Mesodermal cell (in vitro differentiated cells): Measurements from ENCODE around the gene RPL35.

Experiments
- H3K27ac ChIP-seq: 2 replicates; pipeline ENCODE4 v1.7.0; 2013; ENCODE audit warnings: mild to moderate bottlenecking, low read depth, low read length, moderate library complexity; ENCODE audit not compliant: severe bottlenecking
- H3K36me3 ChIP-seq: 2 replicates; pipeline ENCODE4 v1.7.1; 2013; ENCODE audit warnings: mild to moderate bottlenecking, low read length, moderate library complexity; ENCODE audit not compliant: control insufficient read depth, insufficient read depth
- H3K4me1 ChIP-seq: one replicate; pipeline ENCODE4 v1.7.1; 2013; ENCODE audit warnings: mild to moderate bottlenecking, low read length; ENCODE audit not compliant: insufficient read depth, control insufficient read depth, poor library complexity, severe bottlenecking
- H3K4me3 ChIP-seq: 2 replicates; pipeline ENCODE4 v1.7.0; 2013; ENCODE audit warnings: low read length, control low read depth, mild to moderate bottlenecking; ENCODE audit not compliant: insufficient read depth, poor library complexity, severe bottlenecking; ENCODE audit errors: extremely low read depth
- H3K9me3 ChIP-seq: 2 replicates; pipeline ENCODE4 v1.7.1; 2013; ENCODE audit warnings: mild to moderate bottlenecking, low read length, moderate library complexity; ENCODE audit not compliant: control insufficient read depth
- WGBS, 2 experiments: methylation state at CpG; one replicate each; pipeline ENCODE4 v1.1.5; 2013; ENCODE audit warnings: missing lambda C conversion rate in 2 of 2; ENCODE audit not compliant: insufficient coverage in 2 of 2; 5-methylcytosine and 5-hydroxymethylcytosine counted together

Gene RPL35

DNA sequence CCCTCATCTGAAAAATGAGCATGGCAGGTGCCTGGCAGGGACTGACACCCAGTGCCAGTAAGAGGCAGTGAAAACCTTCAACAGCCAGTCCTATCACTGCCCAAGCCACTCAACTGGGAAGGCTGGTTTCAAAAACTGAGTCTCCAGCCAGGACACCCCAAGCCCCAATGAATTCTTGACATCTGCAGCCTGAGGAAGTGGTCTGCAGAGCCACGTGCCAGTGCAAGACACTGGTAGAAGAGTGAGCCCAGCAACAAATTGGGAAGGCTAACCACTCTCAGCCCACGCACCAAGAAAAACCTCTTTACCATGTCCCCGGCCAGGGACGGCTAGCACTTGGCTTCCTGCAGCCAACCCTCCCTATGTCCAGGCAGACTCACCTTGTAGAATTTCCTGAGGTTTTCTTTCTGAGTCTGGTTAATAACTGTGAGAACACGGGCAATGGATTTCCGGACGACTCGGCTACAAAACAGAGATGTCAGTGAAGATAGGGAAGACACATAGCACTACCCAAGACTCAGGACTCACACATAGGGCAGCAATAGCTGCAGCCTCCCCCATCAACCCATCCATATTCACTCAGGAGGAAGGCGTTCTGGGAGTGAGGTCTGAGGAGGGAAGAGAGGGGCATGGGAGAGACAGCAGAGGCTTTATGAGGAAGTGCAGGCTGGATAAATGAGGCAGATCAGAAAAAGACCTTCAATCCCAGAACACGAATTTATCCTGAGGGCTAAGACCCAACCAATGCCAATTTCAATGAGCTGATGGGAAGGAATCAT is 1.8 kb downstream of the RPL35 start:
- H3K4me3 ChIP-seq: peak overlapping the region; percentile 89
- peaks cover 16% of the 10 kb centered on the region for H3K4me1 ChIP-seq
- H3K9me3 ChIP-seq: no peaks in the 10 kb centered on the region
- H3K27ac ChIP-seq: no peak overlapping the region
- 57 to 87% methylated on average over 1 to 4 of the region's 10 CpGs for WGBS, 2 experiments
- peaks cover 51% of the 10 kb centered on the region for H3K36me3 ChIP-seq

DNA sequence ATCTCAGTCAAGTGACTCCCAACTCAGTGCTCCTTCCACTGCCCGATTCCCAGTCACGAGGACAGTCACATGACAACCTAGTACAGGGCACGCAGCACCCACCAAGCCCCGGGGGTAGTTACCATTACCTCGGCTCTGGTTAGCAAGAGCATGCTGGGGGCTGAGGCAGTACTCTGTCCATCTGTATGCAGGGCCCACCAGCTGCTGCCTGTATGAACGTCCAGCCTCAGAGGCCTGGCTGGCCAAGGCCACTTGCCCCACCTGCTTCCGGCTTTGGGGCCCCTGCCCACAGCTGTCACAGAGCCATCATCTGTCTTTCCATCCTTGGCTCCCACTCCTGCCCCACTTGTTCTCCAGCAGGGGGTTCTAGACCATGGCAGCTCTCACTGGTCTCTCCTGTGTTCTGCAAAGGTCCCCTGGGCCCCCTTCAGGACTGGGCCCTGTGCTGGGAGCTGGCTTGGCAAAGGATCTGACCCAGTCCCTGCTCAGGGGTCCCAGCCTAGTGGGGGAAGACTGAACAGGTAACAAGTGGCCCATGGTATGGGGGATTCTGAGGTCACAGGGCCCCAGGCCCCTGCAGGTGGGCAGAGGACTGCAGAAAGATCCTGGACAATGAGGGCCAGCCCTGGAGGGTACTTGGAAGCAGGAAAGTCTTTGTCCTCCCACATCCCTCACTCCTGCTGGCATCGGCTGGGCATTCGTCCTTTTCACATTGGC is 3.3 kb downstream of the RPL35 start:
- WGBS, 2 experiments: 95% methylated on average over 9 of the region's 9 CpGs
- H3K9me3 ChIP-seq: no peaks in the 10 kb centered on the region
- H3K36me3 ChIP-seq: peaks cover 51% of the 10 kb centered on the region
- no peak overlapping the region for H3K27ac ChIP-seq
- H3K4me1 ChIP-seq: peaks cover 16% of the 10 kb centered on the region
- H3K4me3 ChIP-seq: no peak overlapping the region

DNA sequence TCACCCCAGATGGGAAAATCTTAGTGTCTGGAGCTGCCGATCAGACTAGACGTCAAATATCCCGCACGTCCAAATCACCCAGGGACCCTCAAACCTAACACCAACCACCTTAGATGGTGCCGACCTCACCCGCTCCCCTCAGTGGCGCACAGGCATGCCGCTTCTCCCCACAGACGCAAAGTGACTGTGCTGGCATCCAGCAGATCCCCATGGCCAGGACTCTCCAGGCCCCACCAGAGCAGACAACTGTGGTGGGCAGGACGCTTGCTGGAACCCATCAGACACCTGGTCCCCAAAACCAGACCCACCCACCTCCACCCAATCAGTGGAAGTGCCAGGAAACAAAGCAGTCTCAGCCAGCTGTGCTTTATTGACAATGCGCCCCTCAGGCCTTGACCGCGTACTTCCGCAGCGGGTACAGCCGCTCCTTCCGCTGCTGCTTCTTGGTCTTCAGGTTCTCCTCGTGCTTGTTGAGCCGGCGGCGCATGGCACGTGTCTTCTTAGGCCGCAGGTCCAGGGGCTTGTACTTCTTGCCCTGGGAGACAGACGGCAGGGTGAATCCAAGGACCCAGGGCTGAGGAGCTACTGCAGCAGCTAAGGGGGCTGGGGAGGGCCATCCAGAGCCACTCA is 4.1 kb downstream of the RPL35 start:
- Histone ChIP-seq H3K36me3 (peaks cover 51% of the 10 kb centered on the region), H3K9me3 (no peaks in the 10 kb centered on the region), H3K4me3 (no peak overlapping the region), H3K27ac (no peak overlapping the region), H3K4me1 (peaks cover 17% of the 10 kb centered on the region)
- WGBS, 2 experiments: 96 to 97% methylated on average over 19 to 23 of the region's 24 CpGs

DNA sequence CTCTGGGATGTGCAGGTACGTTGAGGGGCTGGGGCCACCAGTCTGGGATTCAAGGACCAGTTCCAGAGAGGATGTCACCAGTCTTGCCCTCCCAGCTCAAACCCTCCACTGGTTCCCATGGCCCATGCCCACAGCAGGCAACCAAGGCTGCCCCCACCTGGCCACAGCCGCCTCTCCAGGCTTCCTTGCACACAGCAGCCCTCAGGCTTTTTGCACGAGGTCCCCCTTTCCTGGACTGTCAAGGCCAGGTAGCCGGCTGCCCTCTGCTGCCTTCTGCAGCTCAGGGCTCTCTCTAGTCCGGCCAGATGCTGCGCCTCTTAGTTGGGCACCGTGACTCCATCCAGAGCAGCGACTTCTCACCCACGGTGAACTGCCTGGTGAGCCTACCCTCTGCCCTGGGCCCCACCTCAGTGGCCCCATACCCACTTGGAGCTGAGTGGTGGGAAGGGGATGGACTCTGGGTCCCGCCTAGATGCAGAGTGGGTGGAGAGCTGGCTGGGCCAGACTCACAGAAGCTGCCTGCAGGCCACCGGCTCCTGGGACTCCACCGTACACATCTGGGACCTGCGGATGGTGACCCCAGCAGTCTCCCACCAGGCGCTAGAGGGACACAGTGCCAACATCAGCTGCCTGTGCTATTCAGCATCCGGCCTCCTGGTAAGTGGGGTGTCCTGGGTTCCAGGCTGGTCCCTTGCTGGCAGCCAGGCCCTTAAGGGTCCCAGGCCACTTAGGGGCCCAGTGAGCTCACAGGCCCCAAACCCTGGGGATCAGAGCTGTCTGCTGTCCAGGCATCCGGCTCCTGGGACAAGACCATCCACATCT is 5.6 kb downstream of the RPL35 start:
- WGBS, 2 experiments: 75 to 79% methylated on average over 13 to 15 of the region's 16 CpGs
- H3K4me3 ChIP-seq: no peak overlapping the region

DNA sequence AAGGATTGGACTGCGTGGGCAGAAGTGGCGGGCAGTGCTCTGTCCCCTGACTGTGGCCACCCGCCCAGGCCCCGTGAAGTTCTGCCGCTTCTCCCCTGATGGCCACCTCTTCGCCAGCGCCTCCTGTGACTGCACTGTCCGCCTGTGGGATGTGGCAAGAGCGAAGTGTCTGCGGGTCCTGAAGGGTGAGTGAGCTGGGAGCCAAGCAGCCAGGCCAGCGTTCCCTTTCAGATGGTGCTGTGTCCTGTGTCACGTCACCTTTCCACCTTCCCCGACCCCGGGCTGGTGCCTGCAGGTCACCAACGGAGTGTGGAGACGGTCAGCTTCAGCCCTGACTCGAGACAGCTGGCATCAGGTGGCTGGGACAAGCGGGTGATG is 6.2 kb downstream of the RPL35 start:
- 93 to 95% methylated on average over 15 to 18 of the region's 18 CpGs for WGBS, 2 experiments
- Histone ChIP-seq H3K4me3 (no peak overlapping the region), H3K9me3 (no peaks in the 10 kb centered on the region), H3K27ac (no peak overlapping the region), H3K36me3 (peaks cover 43% of the 10 kb centered on the region), H3K4me1 (peaks cover 25% of the 10 kb centered on the region)

More for the DNA sequence above, 5.6 kb downstream of the RPL35 start:
- Histone ChIP-seq H3K9me3 (no peaks in the 10 kb centered on the region), H3K27ac (no peak overlapping the region), H3K36me3 (peaks cover 49% of the 10 kb centered on the region), H3K4me1 (peaks cover 25% of the 10 kb centered on the region)

DNA sequence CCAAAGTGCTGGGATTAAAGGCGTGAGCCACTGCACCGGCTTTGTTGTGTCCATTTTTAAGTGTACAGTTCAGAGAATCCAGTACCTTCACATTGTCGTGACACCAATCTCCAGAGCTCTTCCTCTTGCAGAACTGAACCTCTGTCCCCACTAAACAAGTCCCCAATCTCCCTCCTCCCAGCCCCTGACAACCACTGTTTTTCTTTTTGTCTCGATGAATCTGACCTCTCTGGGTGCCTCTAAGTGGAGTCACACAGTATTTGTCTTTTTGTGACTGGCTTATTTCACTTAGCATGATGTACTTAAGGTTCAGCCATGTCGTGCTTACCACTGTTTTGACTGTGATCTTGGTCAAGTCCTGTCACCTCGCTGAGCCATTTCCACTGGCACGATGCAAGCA is 6.9 kb downstream of the RPL35 start:
- Histone ChIP-seq H3K9me3 (no peaks in the 10 kb centered on the region), H3K4me3 (no peak overlapping the region), H3K36me3 (peaks cover 35% of the 10 kb centered on the region), H3K4me1 (peaks cover 19% of the 10 kb centered on the region), H3K27ac (no peak overlapping the region)
- 86 to 100% methylated on average over 4 of the region's 7 CpGs for WGBS, 2 experiments

DNA sequence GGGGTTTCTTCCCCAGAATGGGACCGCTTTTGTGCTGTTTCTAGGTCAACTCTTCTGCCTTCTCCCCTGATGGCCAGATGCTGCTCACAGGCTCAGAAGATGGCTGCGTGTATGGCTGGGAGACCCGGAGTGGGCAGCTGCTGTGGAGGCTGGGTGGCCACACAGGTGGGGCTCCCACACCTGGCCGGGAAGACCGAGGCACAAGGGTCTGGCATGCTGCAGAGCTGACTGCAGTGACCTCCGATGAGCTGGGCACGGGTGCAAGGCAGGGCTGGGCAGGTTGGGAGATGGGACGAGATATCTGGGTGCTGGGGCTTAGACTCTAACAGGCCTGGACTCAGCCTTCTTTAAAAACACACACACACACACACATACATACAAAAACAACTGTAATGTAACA is 7.6 kb downstream of the RPL35 start:
- 97 to 100% methylated on average over 5 to 7 of the region's 8 CpGs for WGBS, 2 experiments

DNA sequence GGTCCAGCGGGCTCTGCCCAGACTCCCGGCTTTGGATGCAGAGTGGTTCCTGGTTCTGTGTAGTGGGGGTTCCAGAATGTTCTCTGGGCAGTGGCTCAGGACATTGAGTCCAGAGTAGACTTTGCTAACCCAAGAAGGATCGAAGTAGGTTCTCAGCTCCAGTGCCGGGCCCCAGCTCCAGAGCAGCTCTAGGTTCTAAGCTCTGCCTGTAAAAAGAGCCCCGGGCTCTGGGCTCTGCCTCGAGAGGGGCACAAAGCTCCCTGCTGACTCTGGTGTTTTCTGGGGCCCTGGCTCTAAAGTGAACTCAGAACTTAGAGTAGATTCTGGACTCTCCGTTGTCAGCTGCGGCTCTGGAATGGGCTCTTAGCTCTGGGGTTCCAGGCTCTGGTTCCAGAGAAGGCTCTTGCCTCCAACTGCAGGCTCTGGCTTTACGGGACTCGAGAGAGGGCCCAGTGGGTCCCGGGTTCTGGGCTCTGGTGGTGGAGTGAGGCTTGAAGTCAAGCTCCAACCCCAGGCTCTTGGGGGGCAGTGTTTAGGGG is 8.1 kb downstream of the RPL35 start:
- Histone ChIP-seq H3K4me3 (peak overlapping the region; percentile 39), H3K4me1 (peaks cover 9% of the 10 kb centered on the region), H3K9me3 (no peaks in the 10 kb centered on the region), H3K27ac (no peak overlapping the region), H3K36me3 (peaks cover 24% of the 10 kb centered on the region)
- 79 to 87% methylated on average over 9 to 10 of the region's 11 CpGs for WGBS, 2 experiments

More for the DNA sequence above, 7.6 kb downstream of the RPL35 start:
- Histone ChIP-seq H3K9me3 (no peaks in the 10 kb centered on the region), H3K36me3 (peaks cover 29% of the 10 kb centered on the region), H3K27ac (no peak overlapping the region), H3K4me3 (no peak overlapping the region), H3K4me1 (peaks cover 13% of the 10 kb centered on the region)

DNA sequence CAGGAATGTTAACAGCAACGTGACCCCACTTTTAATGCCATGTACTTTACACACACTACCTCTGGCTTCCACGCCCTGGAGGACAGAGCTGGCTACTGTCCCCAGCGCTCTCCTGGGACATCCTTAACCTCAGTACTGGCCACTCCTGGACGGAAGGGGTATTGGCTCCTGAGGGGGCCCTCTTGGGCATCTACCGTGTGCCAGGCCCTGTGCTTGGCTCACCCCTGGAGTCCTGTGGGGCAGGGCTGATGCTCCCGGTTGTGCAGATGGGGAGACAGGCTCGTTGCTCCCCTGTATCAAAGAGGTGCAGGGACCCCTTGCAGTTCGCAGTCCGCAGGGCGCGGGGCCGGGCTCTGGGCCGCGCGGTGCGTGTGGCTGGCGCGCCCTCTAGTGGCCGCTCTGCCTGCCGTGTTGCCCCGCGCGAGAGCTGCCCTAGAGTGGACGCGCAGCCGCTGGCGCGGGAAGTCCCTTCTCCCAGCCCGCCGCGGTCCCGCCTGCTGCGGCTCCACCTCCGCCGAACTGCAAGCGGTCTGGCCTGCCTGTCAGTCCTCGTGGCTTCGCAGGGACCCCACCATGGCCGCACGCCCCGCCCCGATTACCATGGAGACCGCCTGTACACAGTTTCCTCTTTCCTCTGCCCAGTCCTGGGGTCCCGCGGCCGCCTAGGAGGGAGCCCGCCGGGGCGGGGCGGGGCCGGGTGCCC is 8.8 kb downstream of the RPL35 start, which contains the start of gene WDR38:
Gene WDR38 (plus strand): TSS at position 632 of the 703 bp plus-strand sequence. CDS start 72 bp downstream, outside the sequence.
- Histone ChIP-seq H3K4me3 (peak within 1 kb of the TSS; percentile 39), H3K9me3 (no peaks in the 10 kb centered on the region), H3K36me3 (peaks cover 17% of the 10 kb centered on the region), H3K27ac (no peak within 1 kb of the TSS), H3K4me1 (peaks cover 9% of the 10 kb centered on the region)
- 1 to 3% methylated on average over 24 to 50 of the region's 51 CpGs for WGBS, 2 experiments
